NCI-H1436 (cell line): ENCODE data around the gene CDC42BPB.

Source experiments
- DNase-seq: peaks from one replicate; lab custom pipeline; 2025; lab: John Stamatoyannopoulos, UW

The CDC42BPB gene

GRCh38 chr14:103073876-103074728 is 16.8 kb upstream of the CDC42BPB start:
- DNase-seq, result no peak

DNA sequence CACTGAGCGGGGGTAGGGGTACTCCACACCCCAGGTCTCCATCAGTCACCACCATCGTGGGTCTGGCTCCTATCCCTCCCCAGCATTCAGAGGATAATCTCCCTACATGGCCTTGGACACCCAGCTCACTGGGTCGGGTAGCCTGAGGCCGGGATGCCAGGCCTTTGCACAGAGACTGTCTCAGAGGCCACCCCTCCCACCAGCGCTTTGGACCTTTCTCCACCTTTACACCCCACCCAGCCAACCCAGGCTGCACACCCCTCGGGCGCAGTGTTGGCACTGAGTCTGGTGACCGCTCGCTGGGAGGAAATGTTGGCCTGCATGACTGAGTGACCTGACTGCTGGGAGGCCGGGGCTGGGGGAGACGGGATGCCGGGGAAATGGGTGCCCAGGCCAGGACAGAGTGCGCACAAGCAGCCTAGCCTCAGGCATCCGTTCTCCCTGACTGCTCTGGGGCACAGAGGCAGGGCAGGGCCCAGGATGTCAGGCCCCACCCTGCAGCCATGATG is 16.1 kb upstream of the CDC42BPB start:
- DNase-seq, result no peak

DNA sequence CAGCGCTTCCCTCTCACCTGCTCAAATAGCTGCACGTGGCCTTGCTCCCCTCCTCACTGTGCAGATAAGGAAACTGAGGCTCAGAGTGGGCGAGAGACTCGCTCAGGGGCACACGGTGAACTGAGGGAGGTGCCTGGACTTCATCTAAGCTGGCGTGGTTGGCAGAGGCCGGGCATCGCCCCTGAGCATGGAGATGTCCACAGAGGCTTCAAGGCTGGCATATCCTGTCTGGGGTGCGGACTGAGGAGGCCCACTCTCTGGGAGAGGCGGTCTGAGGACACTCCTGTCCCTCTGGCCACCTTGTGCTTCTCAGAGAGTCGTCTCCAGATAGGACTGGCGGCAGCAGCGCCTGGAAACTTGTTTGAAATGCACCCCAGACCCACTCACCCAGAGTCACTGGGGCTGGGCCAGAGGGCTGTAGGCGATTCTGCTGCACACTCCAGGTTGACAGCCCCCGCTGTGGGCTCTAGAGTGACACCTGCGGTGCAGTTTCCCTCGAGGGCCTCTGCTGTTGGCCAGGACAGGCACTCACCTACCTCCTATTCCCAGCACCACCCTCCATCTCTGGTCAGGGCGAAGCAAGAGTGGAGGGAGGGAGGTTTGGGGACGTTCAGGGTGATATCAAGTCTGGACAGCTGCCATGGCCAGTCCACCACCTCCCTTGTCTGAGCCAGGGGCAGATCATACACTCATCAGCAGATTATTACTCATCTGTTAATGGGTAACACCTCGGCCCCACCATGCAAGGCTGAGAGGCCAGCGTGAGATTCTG is 15.4 kb upstream of the CDC42BPB start:
- DNase-seq, result no peak

- DNase-seq, result no peak
Measured at GRCh38 chr14:103071544-103072251, 14.3 kb upstream of the CDC42BPB start.

DNA sequence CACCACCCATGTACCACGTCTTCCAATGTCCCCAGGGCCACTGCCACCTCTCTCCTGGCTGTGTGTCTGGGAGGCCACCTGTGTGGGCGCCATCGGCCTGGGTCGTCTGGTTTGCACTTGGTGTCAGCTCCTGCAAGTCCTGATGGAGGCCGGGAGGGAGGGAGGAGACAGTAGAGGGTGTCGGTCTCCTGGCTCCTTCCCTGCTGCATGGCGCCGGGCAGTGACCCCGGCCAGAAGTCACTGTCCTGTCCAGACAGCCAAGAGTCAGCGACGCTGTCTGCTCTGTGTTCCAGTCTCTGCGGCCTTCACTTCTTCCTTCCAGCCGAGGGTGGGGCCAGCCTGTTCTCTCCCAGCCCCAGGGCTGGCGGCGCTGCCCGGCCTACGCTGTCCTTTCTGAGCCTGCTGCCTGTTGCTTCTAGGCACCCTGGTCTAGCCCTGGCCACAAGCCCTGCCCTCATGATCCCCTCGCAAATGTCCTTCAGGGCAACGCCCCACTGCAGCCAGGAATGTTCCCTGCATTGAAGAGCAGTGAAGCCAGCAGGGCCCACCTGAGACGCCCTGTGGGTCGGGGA is 13.7 kb upstream of the CDC42BPB start:
- no peak for DNase-seq

DNA sequence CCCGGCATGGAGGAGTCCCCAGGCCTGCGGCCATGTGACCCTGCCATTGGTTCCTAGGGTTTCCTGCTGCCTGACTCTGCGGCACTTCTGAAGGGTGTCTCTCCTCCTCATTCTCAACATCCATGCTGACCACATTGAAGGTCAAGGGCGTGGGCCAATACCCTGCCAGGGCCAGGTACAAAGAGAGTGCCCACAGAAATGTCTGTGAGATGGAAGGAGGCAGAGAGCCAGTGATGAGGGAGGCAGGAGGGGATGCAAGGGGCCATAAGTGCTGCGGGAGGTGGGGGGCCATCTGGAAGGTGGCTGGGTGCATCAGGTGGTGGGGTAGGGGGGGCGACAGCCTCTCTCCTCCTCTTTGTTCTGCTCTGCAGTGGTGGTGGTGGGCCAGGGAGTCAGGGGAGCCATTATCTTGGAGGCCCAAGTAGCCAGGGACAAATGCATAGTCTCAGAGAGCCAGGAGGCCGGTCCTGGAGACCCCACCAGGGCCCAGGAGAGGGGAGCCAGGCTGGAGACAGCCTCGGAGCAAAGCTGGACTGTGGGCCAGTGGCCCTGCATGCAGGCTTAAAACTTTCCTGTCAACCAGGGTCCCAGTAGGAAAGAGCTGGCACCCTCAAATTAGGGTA is 13.0 kb upstream of the CDC42BPB start:
- no peak for DNase-seq

GRCh38 chr14:103068351-103069073 is 11.2 kb upstream of the CDC42BPB start:
- DNase-seq, result no peak

GRCh38 chr14:103067231-103067954 is 10.0 kb upstream of the CDC42BPB start:
- DNase-seq, result no peak

GRCh38 chr14:103066399-103066798 is 9.1 kb upstream of the CDC42BPB start:
- no peak for DNase-seq

DNA sequence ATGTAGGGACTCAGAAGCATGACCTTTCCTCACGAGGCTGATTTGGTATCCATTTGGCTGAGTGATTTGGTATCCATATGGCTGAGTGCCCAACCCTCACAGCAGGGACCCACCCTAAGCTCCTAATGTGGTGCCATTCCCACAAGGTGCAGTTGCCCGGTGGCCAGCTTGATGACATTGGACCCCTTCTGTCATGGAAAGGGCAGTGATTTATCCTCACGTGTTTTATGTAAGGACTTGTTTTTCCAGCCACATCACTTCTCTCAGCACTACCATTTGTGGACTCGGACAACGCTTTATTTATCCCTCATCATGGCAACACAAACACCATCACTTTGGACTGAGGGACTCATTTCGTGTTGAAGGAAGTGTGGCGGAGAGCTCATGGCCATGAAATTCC is 8.5 kb upstream of the CDC42BPB start:
- DNase-seq, result no peak

DNA sequence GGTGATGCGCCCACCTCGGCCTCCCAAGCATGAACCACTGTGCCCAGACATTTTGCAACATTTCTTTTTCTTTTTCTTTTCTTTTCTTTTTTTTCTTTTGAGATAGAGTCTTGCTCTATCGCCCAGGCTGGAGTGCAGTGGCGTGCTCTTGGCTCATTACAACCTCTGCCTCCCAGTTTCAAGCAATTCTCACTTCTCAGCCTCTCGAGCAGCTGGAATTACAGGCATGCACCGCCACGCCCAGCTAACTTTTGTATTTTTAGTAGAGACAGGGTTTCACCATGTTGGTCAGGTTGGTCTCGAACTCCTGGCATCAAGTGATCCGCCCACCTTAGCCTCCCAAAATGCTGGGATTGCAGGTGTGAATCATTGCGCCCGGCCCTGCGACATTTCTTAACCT is 7.6 kb upstream of the CDC42BPB start:
- no peak for DNase-seq

DNA sequence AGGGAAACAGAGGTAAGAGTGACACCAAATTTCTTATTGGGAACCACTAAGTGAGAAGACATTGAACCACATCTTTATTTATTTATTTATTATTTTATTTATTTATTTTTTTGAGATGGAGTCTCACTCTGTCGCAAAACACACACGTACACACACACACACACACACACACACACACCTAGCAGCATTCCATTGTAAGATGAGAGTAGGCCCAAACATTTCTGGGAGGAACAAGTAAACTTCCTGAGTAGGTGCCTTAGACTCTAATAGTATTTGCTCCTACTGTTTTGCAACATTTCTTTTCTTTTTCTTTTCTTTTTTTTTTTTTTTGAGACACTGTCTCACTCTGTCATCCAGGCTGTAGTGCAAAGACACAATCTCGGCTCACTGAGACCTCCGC is 7.1 kb upstream of the CDC42BPB start:
- no peak for DNase-seq

DNA sequence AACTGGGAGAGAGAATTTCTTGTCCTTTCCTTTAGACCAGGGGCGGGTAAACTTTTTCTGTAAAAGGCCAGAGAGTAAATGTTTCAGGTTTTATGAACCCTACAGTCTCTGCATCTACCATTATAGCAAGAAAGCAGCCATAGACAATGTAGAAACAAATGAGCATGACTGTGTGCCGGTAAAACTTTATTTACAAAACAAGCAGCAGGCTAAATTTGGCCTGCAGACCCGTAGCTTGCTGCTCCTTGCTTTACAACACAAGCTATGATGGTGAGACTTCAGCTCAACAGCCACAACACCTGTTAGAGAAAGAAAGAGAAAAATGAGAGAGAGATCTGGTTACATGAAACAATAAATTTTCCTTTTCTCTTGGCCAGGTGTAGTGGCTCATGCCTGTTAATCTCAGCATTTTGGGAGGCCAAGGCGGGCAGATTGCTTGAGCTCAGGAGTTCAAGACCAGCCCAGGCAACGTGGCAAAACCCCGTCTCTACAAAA is 4.2 kb upstream of the CDC42BPB start:
- DNase-seq, result no peak

GRCh38 chr14:103059556-103059955 is 2.2 kb upstream of the CDC42BPB start:
- no peak for DNase-seq

DNA sequence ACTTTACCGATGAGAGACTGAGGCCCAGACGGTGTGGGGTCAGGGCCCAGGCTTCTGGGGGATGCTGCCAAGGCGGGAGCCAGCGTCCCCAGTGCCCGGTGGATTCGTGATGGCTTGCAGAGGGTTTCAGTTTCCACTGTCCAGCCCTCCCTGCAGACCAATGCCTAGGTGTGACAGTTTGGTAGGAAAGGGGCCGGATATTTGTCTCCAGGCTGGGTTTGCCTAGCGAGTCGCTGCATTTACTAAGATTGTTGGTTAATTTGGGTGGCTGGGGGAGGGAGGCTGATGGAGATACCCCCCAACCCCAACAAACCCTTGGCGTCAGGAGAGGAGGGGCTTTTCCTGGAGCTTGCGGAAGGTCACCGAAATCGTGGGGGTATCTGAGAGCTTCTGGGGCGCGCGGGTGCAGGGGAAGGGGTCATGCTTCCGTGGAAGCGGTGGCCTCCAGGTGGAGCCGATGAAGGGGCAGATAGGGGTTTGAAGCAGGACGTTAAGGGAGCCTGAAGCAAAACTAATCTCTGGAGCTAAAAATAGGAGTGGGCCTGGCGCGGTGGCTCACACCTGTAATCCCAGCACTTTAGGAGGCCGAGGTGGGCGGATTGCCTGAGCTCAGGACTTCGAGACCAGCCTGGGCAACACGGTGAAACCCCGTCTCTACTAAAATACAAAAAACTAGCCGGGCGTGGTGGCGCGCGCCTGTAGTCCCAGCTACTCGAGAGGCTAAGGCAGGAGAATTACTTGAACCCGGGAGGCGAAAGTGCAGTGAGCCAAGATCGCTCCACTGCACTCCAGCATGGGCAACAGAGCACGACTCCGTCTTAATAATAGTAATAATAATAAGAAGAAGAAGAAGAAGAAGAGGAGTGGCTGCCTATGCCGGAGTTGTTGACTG is 1.1 kb upstream of the CDC42BPB start:
- no peak for DNase-seq

DNA sequence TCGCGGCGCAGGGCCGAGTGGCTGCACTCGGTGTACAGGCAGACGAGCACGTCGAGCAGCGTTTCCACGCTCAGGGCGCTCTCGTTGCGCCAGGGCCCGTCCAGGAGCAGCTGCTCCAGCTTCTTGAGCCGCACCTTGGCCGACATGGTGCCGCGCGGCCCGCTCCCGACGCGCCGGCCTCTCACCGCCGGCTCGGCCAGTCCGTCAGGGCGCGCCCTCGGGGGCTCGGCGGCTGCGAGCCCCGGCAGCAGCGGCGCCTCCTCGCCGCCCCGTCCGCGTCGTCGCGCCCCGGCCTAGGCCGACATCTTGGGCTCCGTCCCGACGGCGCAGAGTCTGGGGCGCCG is 349 bp downstream of the CDC42BPB start:
- DNase-seq, result no peak

GRCh38 chr14:103056322-103057027 is 874 bp downstream of the CDC42BPB start:
- no peak for DNase-seq

DNA sequence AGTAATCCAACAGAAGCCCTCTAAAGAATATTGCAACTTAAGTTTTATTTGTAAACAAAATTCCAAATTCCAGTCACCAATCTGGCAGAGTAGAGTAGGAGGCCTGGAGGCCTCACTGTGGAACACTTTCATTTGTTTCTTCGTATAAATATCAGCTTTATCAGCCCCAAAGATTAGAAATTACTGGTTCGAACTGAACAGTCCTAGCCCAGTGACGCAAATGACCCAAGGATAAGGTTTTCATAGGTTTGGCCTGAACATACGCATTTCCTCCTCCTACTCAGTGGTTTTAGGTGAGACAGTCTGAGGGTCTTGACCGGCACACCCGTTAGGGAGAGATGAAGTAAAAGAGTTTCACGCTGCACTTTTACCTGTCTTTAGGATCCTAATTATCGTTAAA is 1.7 kb downstream of the CDC42BPB start:
- DNase-seq, result no peak

DNA sequence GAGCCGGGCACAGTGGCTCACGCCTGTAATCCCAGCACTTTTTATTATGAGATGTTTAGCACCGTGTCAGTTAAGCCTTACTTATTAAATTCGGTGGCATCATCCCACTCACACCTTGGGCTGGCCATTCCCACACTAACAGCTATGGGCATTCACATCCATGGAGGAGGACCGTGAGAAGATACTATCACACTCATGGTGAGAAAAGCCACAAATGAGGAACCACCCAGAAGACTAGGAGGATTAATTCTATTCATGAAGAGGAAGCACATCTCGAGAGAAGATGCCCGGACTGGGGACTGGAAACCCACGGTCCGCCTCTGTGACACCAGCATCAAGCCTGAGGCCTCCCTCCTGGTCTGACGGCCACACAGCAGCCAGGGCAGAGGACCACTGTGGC is 4.9 kb downstream of the CDC42BPB start:
- DNase-seq, result no peak
